Activated naive CD4-positive, alpha-beta T cell treated with anti-CD3 and anti-CD28 coated beads, Interleukin-2, amount 50 U/mL, for 16 hours (primary cell): ENCODE results near the gene FBXO17.

ENCODE experiments used
- DNase-seq: peaks from one replicate; pipeline ENCODE4 v3.0.0-alpha.2; 2020

FBXO17 gene

GRCh38 chr19:38915329-38916321, 59.9 kb downstream of the FBXO17 start:
- no peak for DNase-seq

- DNase-seq: no peak
Observed at GRCh38 chr19:38913958-38914357, 61.6 kb downstream of the FBXO17 start.

GRCh38 chr19:38912600-38913514, 62.7 kb downstream of the FBXO17 start:
- DNase-seq: no peak

- no peak for DNase-seq
Observed at GRCh38 chr19:38911388-38912001, 64.0 kb downstream of the FBXO17 start.

GRCh38 chr19:38910488-38910887, 65.1 kb downstream of the FBXO17 start:
- no peak for DNase-seq

GRCh38 chr19:38908911-38909310, 66.6 kb downstream of the FBXO17 start:
- no peak for DNase-seq

GRCh38 chr19:38907670-38908069, 67.9 kb downstream of the FBXO17 start:
- DNase-seq: no peak

GRCh38 chr19:38907227-38907626, 68.3 kb downstream of the FBXO17 start:
- DNase-seq: no peak

GRCh38 chr19:38905620-38906019, 69.9 kb downstream of the FBXO17 start:
- DNase-seq: no peak

- no peak for DNase-seq
Observed at GRCh38 chr19:38904581-38905539, 70.7 kb downstream of the FBXO17 start.

- no peak for DNase-seq
Observed at GRCh38 chr19:38901683-38902082, 73.9 kb downstream of the FBXO17 start.

- DNase-seq: no peak
Observed at GRCh38 chr19:38900743-38901190, 74.8 kb downstream of the FBXO17 start.

- no peak for DNase-seq
Observed at GRCh38 chr19:38900202-38900629, 75.3 kb downstream of the FBXO17 start.

- peak; percentile 99 for DNase-seq
Observed at GRCh38 chr19:38899447-38900201, 75.9 kb downstream of the FBXO17 start, which contains the start of the genes NFKBIB and SIRT2. Gene NFKBIB (plus strand): TSS chr19:38899969. CDS start chr19:38900033, 64 bp downstream. Gene SIRT2 (minus strand): TSS chr19:38899618. CDS start chr19:38899521, 97 bp downstream.

- no peak for DNase-seq
Observed at GRCh38 chr19:38898788-38899446, 76.6 kb downstream of the FBXO17 start.

GRCh38 chr19:38894968-38895367, 80.6 kb downstream of the FBXO17 start:
- no peak for DNase-seq

- no peak for DNase-seq
Observed at GRCh38 chr19:38893341-38893771, 82.2 kb downstream of the FBXO17 start.

- no peak for DNase-seq
Observed at GRCh38 chr19:38892841-38893240, 82.7 kb downstream of the FBXO17 start.

- no peak for DNase-seq
Observed at GRCh38 chr19:38891771-38892170, 83.8 kb downstream of the FBXO17 start.
